Measurements from ENCODE around the gene TIGD2. TPM values are rescaled to one million over a fixed set of nuclear protein-coding genes. Genes with fewer than 3 reads are reported as not detected.
A peak's percentile ranks its signal among the peaks of the same experiment; 100 is the strongest.

The TIGD2 gene
- total RNA-seq, result 1 to 10 TPM; 2.8 TPM

DNA sequence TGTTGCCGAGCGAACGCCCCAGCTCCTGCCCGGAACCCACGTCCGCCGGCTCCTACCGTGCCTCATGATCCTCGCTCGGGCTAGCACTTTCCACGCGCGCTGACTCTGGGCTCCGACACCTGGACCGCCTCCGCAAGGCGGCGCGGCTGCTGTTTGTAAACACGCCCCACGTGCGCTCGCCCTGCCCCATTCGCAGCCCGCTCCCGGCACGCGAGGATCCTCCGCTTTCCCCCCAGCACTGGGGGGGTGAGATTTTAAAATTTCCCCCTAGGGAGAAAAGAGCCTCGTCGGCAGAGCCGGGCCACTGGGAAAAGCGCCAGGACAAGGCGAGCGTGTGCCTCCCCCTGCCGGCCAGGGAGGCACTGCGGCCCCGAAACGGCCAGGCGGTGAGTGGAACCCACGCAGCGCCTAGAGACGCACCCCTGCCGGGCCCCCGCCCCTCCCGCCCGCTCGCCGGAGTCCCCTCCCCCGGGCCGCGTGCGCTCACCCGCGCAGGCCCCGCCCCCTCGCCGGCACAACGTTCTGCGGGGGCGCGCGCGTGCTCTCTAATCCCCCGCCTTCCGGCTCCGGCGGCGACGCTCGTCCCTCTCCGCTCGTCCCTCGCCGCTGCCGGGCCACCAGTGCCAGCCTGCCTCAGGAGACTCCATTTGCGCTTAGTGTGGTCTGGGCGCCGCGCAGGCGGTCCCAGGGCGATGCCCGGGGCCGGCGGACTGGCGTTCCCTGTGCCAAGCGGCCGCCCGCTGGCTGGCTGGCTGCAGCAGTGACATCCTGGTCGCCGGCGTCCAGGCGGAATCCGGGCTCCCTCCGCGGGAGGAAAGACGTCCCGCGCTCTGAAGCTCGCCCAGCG lies at the start of gene TIGD2:
TIGD2 (plus strand) TSS at position 548 of the 847 bp plus-strand sequence. CDS start 1,442 bp downstream, outside the sequence.
- DNase-seq (ENCODE audit: low spot score), result peak; percentile 36
- H3K9me3 ChIP-seq, result no peaks in the 10 kb centered on the region
- no peaks in the 10 kb centered on the region for H3K27me3 ChIP-seq (replicated peaks; ENCODE audit: insufficient read depth)
- H3K4me3 ChIP-seq, result peak within 1 kb of the TSS; percentile 92
- TF ChIP-seq, protein P1, sequence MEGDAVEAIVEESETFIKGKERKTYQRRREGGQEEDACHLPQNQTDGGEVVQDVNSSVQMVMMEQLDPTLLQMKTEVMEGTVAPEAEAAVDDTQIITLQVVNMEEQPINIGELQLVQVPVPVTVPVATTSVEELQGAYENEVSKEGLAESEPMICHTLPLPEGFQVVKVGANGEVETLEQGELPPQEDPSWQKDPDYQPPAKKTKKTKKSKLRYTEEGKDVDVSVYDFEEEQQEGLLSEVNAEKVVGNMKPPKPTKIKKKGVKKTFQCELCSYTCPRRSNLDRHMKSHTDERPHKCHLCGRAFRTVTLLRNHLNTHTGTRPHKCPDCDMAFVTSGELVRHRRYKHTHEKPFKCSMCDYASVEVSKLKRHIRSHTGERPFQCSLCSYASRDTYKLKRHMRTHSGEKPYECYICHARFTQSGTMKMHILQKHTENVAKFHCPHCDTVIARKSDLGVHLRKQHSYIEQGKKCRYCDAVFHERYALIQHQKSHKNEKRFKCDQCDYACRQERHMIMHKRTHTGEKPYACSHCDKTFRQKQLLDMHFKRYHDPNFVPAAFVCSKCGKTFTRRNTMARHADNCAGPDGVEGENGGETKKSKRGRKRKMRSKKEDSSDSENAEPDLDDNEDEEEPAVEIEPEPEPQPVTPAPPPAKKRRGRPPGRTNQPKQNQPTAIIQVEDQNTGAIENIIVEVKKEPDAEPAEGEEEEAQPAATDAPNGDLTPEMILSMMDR (IDR thresholded peaks at IDR 0.05), result peak; percentile 77
- H3K27ac ChIP-seq, result peak within 1 kb of the TSS; percentile 71 to 75
- H3K4me1 ChIP-seq (ENCODE audit: control insufficient read depth in 1 of 2, low read depth in 2 of 2), result peaks cover 3 to 16% of the 10 kb centered on the region in 2 donors
- H3K36me3 ChIP-seq, result no peaks in the 10 kb centered on the region
- ATAC-seq (ENCODE audit: insufficient number of reproducible peaks, low FRiP score, low read depth), result peak; percentile 88

DNA sequence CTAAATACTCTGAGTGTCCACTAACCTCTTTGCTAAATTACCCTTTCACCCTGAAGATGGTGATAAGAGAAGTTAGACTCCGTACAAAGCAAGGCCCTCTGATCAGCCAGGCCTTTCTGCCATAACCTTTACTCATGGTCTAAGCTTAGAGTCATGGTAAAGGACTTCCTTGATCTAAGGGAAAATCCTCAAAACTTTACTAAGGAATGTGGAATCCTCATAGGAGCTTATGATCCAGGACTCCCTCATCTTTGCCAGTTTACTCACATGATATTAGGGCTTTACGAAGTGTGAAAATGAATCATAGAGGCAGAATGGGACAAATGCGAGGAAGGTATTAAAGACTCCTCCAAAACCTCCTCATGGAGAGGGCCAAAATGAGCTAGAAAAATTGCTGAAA lies 46.5 kb upstream of the TIGD2 start:
- Histone ChIP-seq H3K36me3 (no peaks in the 10 kb centered on the region), H3K27ac (no peak overlapping the region), H3K9me3 (no peaks in the 10 kb centered on the region), H3K27me3 (replicated peaks; ENCODE audit: insufficient read depth) (no peaks in the 10 kb centered on the region), H3K4me3 (no peak overlapping the region), H3K4me1 (ENCODE audit: control insufficient read depth in 1 of 2, low read depth in 2 of 2) (no peaks in the 10 kb centered on the region)
- TF ChIP-seq, protein P1 (IDR thresholded peaks at IDR 0.05), result no peak
- ATAC-seq (ENCODE audit: insufficient number of reproducible peaks, low FRiP score, low read depth), result no peak
- no peak for DNase-seq (ENCODE audit: low spot score)

DNA sequence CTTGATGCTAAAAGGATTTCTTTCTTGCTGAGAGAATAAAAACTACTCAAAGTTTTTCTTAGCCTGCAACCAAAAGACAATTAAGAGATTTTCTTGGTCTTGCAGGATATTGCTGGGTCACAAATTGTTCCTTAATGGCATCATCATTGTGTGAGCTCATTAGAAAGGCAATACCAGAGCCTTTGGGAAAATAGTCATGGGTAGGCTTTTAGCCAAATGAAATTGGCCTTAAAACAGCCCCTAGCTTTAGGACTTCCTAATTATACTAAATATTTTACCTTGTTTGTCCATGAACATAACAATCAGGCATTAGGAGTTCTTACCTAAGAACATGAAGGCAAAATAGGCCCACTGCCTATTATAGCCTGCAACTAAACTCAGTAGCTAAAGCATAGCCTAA lies 43.9 kb upstream of the TIGD2 start:
- Histone ChIP-seq H3K9me3 (no peaks in the 10 kb centered on the region), H3K27me3 (replicated peaks; ENCODE audit: insufficient read depth) (no peaks in the 10 kb centered on the region), H3K4me3 (no peak overlapping the region), H3K4me1 (ENCODE audit: control insufficient read depth in 1 of 2, low read depth in 2 of 2) (no peaks in the 10 kb centered on the region), H3K36me3 (no peaks in the 10 kb centered on the region), H3K27ac (no peak overlapping the region)
- ATAC-seq (ENCODE audit: insufficient number of reproducible peaks, low FRiP score, low read depth) (no peak), DNase-seq (ENCODE audit: low spot score) (no peak)
- TF ChIP-seq, protein P1 (IDR thresholded peaks at IDR 0.05), result no peak

DNA sequence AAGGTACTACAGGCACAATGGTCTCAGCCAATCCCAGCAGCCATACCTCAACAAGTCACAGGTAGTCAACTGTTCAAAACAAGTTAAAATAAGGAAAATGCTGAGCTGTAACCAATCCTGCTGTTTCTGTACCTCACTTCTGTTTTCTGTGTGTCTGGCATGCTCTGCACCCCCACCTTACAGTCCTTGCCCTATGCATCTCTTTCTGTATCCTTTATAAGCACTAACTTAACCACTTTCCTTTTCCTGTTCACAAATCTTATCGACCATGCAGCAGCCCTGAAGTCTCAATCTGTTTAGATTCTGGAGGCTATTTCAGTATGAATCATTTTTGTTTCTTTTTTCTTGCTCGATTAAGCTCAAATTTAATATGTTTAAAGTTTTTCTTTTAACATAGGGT lies 41.9 kb upstream of the TIGD2 start:
- no peak for ATAC-seq (ENCODE audit: insufficient number of reproducible peaks, low FRiP score, low read depth)
- H3K9me3 ChIP-seq, result no peaks in the 10 kb centered on the region
- no peaks in the 10 kb centered on the region for H3K4me1 ChIP-seq (ENCODE audit: control insufficient read depth in 1 of 2, low read depth in 2 of 2)
- H3K36me3 ChIP-seq, result no peaks in the 10 kb centered on the region
- H3K4me3 ChIP-seq, result no peak overlapping the region
- no peaks in the 10 kb centered on the region for H3K27me3 ChIP-seq (replicated peaks; ENCODE audit: insufficient read depth)
- H3K27ac ChIP-seq, result no peak overlapping the region
- TF ChIP-seq, protein P1 (IDR thresholded peaks at IDR 0.05), result no peak
- no peak for DNase-seq (ENCODE audit: low spot score)

DNA sequence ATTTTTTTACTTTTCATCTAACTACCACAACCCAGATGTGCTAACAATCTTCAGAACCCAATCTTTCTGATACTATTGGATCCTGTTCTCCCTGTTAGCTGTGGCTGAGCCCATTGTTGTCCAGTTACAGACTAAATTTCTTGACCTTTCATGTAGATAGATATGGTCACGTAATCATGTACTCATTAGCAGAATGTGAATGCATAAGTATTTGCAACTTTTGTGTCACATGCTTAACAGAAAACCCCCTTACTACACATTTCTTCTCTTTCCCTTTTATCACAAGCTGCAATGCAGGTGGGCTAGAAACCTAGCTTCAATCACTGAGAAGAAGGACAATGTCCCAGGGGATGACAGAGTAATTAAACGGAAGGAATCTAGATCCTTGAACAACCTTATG lies 41.3 kb upstream of the TIGD2 start:
- Histone ChIP-seq H3K9me3 (no peaks in the 10 kb centered on the region), H3K36me3 (no peaks in the 10 kb centered on the region), H3K4me3 (no peak overlapping the region), H3K4me1 (ENCODE audit: control insufficient read depth in 1 of 2, low read depth in 2 of 2) (no peaks in the 10 kb centered on the region), H3K27ac (no peak overlapping the region), H3K27me3 (replicated peaks; ENCODE audit: insufficient read depth) (no peaks in the 10 kb centered on the region)
- DNase-seq (ENCODE audit: low spot score), result no peak
- no peak for ATAC-seq (ENCODE audit: insufficient number of reproducible peaks, low FRiP score, low read depth)
- TF ChIP-seq, protein P1 (IDR thresholded peaks at IDR 0.05), result no peak

Measured in thoracic aorta (tissue), 2 donors.